Endothelial cell of umbilical vein (primary cell): Measurements from ENCODE around the gene B4GALT5. TPM values are rescaled to one million over a fixed set of nuclear protein-coding genes. Genes with fewer than 3 reads are reported as not detected.

Experiments used
- BruUV-seq: library from RNA; stranded (reverse); fragments of 400-500 nt; replicated peaks from 2 replicates; lab custom pipeline; 2021; lab: Mats Ljungman, UMichigan
- CTCF ChIA-PET: fragments of 300-600, 350-600 bp; sonication (Branson Sonifier 250); formaldehyde crosslinking; loops from one replicate; lab custom pipeline; 2021; ENCODE audit warnings: antibody characterized with exemption, inconsistent platforms; lab: Charles Lee
- POLR2A ChIA-PET: fragments of 300-600, 350-600 bp; sonication (Branson Sonifier 250); formaldehyde crosslinking; loops from one replicate; lab custom pipeline; 2021; ENCODE audit warnings: antibody characterized with exemption, inconsistent platforms; lab: Charles Lee
- DNase-seq: peaks from one replicate; pipeline ENCODE4 v3.0.0-alpha.2; 2011; ENCODE audit warnings: low read depth, low spot score
- FAIRE-seq: peaks from 2 replicates; lab custom pipeline; 2011; peaks lifted over from hg19 to GRCh38; lab: Jason Lieb, UNC
- H2AFZ ChIP-seq: 2 replicates; pipeline ENCODE4 v1.6.0; 2012; ENCODE audit warnings: low read depth, low read length, control low read depth, inconsistent platforms
- H3K27ac ChIP-seq: 2 replicates; pipeline ENCODE4 v1.5.1; 2011; ENCODE audit warnings: low read depth, mild to moderate bottlenecking, control low read depth, low read length, moderate library complexity; ENCODE audit not compliant: insufficient read depth
- H3K27me3 ChIP-seq, 2 experiments: 2 replicates each; pipeline versions ENCODE4 v1.6.0 to v1.6.1; 2011; ENCODE audit warnings: low read length in 2 of 2, mixed read lengths in 1 of 2; ENCODE audit not compliant: control insufficient read depth in 2 of 2, insufficient read depth in 2 of 2
- H3K36me3 ChIP-seq, 2 experiments: 2 replicates in 1 of 2; 3 replicates in 1 of 2; pipeline ENCODE4 v1.5.1; 2011; ENCODE audit warnings: low read length in 2 of 2, mild to moderate bottlenecking in 1 of 2, moderate library complexity in 1 of 2; ENCODE audit not compliant: control insufficient read depth in 2 of 2, insufficient read depth in 2 of 2; ENCODE audit errors: extremely low read depth in 1 of 2
- H3K4me1 ChIP-seq: 3 replicates; pipeline ENCODE4 v1.5.1; 2011; ENCODE audit warnings: mild to moderate bottlenecking, low read length; ENCODE audit not compliant: control insufficient read depth, insufficient read depth; ENCODE audit errors: extremely low read depth
- H3K4me2 ChIP-seq: 2 replicates; pipeline ENCODE4 v1.6.1; 2011; ENCODE audit warnings: low read length, control low read depth, mixed read lengths; ENCODE audit not compliant: insufficient read depth
- H3K4me3 ChIP-seq, 3 experiments: fragments of 200-600 bp in 1 of 3; sonication (generic), shearing (Covaris generic) in 1 of 3; replicated peaks in 1 of 3; 2 replicates each; pipeline ENCODE4 v1.5.1; 2011 to 2016; ENCODE audit warnings: control low read depth in 3 of 3, low read length in 3 of 3, mild to moderate bottlenecking in 2 of 3, inconsistent platforms in 1 of 3, low read depth in 1 of 3, moderate library complexity in 1 of 3; ENCODE audit not compliant: insufficient read depth in 1 of 3
- H3K79me2 ChIP-seq: 2 replicates; pipeline ENCODE4 v1.6.0; 2012; ENCODE audit warnings: low read length, inconsistent platforms; ENCODE audit not compliant: control insufficient read depth, insufficient read depth
- H3K9ac ChIP-seq: replicated peaks from 2 replicates; pipeline ENCODE3; 2011; ENCODE audit warnings: low read length, control low read depth; ENCODE audit not compliant: insufficient read depth; ENCODE audit errors: extremely low read depth
- H3K9me1 ChIP-seq: replicated peaks from 3 replicates; pipeline ENCODE4 v1.6.0; 2011; ENCODE audit warnings: mild to moderate bottlenecking, low read length; ENCODE audit not compliant: control insufficient read depth, insufficient read depth; ENCODE audit errors: extremely low read depth
- H3K9me3 ChIP-seq: replicated peaks from 2 replicates; pipeline ENCODE4 v1.5.1; 2012; ENCODE audit warnings: low read length, inconsistent platforms; ENCODE audit not compliant: control insufficient read depth, insufficient read depth
- H4K20me1 ChIP-seq: replicated peaks from 2 replicates; pipeline ENCODE3; 2011; ENCODE audit warnings: mild to moderate bottlenecking, low read length; ENCODE audit not compliant: control insufficient read depth, insufficient read depth; ENCODE audit errors: extremely low read depth
- EZH2 ChIP-seq: IDR thresholded peaks from 2 replicates; pipeline ENCODE4 v1.6.1; 2012; ENCODE audit warnings: borderline replicate concordance, low read depth, mild to moderate bottlenecking, moderate library complexity, low read length, inconsistent platforms; ENCODE audit not compliant: severe bottlenecking
- FOS ChIP-seq: IDR thresholded peaks from 2 replicates; pipeline ENCODE4 v1.6.1; 2011; ENCODE audit warnings: mild to moderate bottlenecking, low read length, moderate library complexity, borderline replicate concordance; ENCODE audit not compliant: insufficient read depth
- GATA2 ChIP-seq: IDR thresholded peaks from 2 replicates; pipeline ENCODE4 v1.7.0; 2011; ENCODE audit warnings: low read depth, mild to moderate bottlenecking, moderate library complexity, mixed read lengths, low read length; ENCODE audit not compliant: insufficient read length, insufficient read depth
- JUN ChIP-seq: IDR thresholded peaks from 2 replicates; pipeline ENCODE4 v1.6.1; 2011; ENCODE audit warnings: borderline replicate concordance, low read depth; ENCODE audit not compliant: insufficient read length, insufficient read depth
- MYC ChIP-seq: IDR thresholded peaks from one replicate; pipeline ENCODE4 v1.6.1; 2011; ENCODE audit warnings: mild to moderate bottlenecking, low read depth, low read length
- POLR2A ChIP-seq: IDR thresholded peaks from 2 replicates; pipeline ENCODE4 v1.6.1; 2012; ENCODE audit warnings: low read depth, mild to moderate bottlenecking, control low read depth, low read length
- POLR2AphosphoS5 ChIP-seq: IDR thresholded peaks from 2 replicates; pipeline ENCODE4 v1.6.1; 2012; ENCODE audit warnings: low read depth, mild to moderate bottlenecking, control low read depth, low read length, moderate library complexity; ENCODE audit not compliant: insufficient read depth
- dilution Hi-C: fragments of 300-500 bp; cut with MboI; formaldehyde crosslinking; loops from one replicate; pipeline ENCODE4 v1.15.0; 2019; ENCODE audit warnings: low sequenced_read_pairs; ENCODE audit not compliant: extremely low pct_ligation_motif_present
- intact Hi-C: fragments of 100-400 bp; cut with micrococcal nuclease; formaldehyde crosslinking; loops from one replicate; pipeline ENCODE4 v1.10.0; 2022
- polyA plus RNA-seq, 4 experiments: library from polyadenylated mRNA; depleted of rRNA in 3 of 4; stranded (reverse) in 3 of 4; unstranded in 1 of 4; fragments of >200 nt; gene quantifications; 2 replicates each; pipeline versions ENCODE4 v1.2.1 to v1.2.3, GENCODE V29; 2011 to 2012; ENCODE audit warnings: missing spikeins in 1 of 4
- total RNA-seq: library from RNA; stranded (reverse); gene quantifications from 2 replicates; pipeline ENCODE4 v1.2.3, GENCODE V29; 2021
- TF ChIP-seq, protein P1 (sequence below), 2 donors: IDR thresholded peaks; 1 replicate in 1 of 2; 2 replicates in 1 of 2; pipeline ENCODE4 v1.5.1; 2011; ENCODE audit warnings: low read length in 2 of 2, mild to moderate bottlenecking in 2 of 2, moderate library complexity in 2 of 2, control low read depth in 1 of 2, inconsistent platforms in 1 of 2, low read depth in 1 of 2; ENCODE audit not compliant: insufficient read depth in 1 of 2; ENCODE audit errors: extremely low read depth in 1 of 2
- TF ChIP-seq, protein P2 (sequence below): IDR thresholded peaks from 2 replicates; pipeline ENCODE4 v1.6.1; 2011; ENCODE audit not compliant: insufficient read depth, insufficient read length

Gene B4GALT5
- total and polyA plus RNA-seq, 2 donors (not counting 3 experiments of a cell fraction or from before 2014, with no cell fraction given): 54.4 to 70.1 TPM

DNA sequence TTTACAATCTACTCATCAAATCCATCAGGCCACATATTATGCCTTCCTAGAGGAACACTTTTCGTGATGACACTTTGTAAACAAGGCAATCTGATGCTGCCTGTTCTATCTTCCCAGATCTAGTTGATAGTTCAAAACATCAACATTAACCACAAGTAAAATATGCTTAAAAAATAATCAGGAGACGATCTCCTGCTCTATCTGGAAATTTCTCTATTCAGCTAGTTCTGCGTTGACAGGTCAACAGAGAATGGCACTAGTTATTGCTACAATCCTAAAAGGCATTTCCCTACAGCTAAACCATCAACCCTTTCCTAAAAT is 2.1 kb downstream of the B4GALT5 start:
- Histone ChIP-seq H3K9ac (peak overlapping the region; percentile 93), H3K79me2 (peaks cover 68% of the 10 kb centered on the region), H3K4me1 (peaks cover 17% of the 10 kb centered on the region), H3K27ac (no peak overlapping the region), H4K20me1 (no peaks in the 10 kb centered on the region), H3K27me3 (no peaks in the 10 kb centered on the region), H3K9me1 (no peaks in the 10 kb centered on the region), H3K4me2 (peak overlapping the region; percentile 72), H3K36me3 (no peaks in the 10 kb centered on the region), H3K4me3 (peak overlapping the region in 1 of 3 experiments; percentile 81), H3K9me3 (no peaks in the 10 kb centered on the region), H2AFZ (no peak overlapping the region)
- TF ChIP-seq POLR2A (no peak), GATA2 (no peak), FOS (no peak), MYC (no peak), POLR2AphosphoS5 (no peak), EZH2 (no peak), JUN (no peak)
- TF ChIP-seq, protein P1, sequence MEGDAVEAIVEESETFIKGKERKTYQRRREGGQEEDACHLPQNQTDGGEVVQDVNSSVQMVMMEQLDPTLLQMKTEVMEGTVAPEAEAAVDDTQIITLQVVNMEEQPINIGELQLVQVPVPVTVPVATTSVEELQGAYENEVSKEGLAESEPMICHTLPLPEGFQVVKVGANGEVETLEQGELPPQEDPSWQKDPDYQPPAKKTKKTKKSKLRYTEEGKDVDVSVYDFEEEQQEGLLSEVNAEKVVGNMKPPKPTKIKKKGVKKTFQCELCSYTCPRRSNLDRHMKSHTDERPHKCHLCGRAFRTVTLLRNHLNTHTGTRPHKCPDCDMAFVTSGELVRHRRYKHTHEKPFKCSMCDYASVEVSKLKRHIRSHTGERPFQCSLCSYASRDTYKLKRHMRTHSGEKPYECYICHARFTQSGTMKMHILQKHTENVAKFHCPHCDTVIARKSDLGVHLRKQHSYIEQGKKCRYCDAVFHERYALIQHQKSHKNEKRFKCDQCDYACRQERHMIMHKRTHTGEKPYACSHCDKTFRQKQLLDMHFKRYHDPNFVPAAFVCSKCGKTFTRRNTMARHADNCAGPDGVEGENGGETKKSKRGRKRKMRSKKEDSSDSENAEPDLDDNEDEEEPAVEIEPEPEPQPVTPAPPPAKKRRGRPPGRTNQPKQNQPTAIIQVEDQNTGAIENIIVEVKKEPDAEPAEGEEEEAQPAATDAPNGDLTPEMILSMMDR (IDR thresholded peaks at IDR 0.05; ENCODE audit: extremely low read depth in 1 of 2, insufficient read depth in 1 of 2, low read depth in 1 of 2, low read length in 2 of 2): no peak
- TF ChIP-seq, protein P2, sequence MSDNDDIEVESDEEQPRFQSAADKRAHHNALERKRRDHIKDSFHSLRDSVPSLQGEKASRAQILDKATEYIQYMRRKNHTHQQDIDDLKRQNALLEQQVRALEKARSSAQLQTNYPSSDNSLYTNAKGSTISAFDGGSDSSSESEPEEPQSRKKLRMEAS: no peak
- DNase-seq (no peak), FAIRE-seq (no peak)
- CTCF ChIA-PET: interaction anchor here (0.7 to 3.3 kb wide), 5 partner anchors 14 to 135 kb away, joined by 3 to 14 read pairs (median 3); no protein-coding TSS in a partner anchor
- intact Hi-C loops (loop anchor here (1.0 to 5.0 kb wide), 2 partner anchors 10 to 49 kb away; no protein-coding TSS in a partner anchor), dilution Hi-C loops (no loop called here)
- POLR2A ChIA-PET: interaction anchor here (0.6 kb wide), 1 partner anchor 35 kb away, joined by 3 read pairs; no protein-coding TSS in a partner anchor
- TSS peak; percentile 9 for BruUV-seq
